ENCODE data around the gene MNAT1.
"Not testable (repeated sequence)": the region's sequence is repeated elsewhere in the genome, so short reads cannot be mapped to it uniquely, and the experiment has no call there.

The MNAT1 gene

GRCh38 chr14:60773558-60773957 lies 39.0 kb downstream of the MNAT1 start:
- TF ChIP-seq, protein P1, sequence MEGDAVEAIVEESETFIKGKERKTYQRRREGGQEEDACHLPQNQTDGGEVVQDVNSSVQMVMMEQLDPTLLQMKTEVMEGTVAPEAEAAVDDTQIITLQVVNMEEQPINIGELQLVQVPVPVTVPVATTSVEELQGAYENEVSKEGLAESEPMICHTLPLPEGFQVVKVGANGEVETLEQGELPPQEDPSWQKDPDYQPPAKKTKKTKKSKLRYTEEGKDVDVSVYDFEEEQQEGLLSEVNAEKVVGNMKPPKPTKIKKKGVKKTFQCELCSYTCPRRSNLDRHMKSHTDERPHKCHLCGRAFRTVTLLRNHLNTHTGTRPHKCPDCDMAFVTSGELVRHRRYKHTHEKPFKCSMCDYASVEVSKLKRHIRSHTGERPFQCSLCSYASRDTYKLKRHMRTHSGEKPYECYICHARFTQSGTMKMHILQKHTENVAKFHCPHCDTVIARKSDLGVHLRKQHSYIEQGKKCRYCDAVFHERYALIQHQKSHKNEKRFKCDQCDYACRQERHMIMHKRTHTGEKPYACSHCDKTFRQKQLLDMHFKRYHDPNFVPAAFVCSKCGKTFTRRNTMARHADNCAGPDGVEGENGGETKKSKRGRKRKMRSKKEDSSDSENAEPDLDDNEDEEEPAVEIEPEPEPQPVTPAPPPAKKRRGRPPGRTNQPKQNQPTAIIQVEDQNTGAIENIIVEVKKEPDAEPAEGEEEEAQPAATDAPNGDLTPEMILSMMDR (IDR thresholded peaks at IDR 0.05; ENCODE audit: extremely low read depth, insufficient read depth, missing control alignments): no peak
- in situ Hi-C loops (cut with MboI; ENCODE audit: low pct_unique_long_range_greater_than_20kb, low sequenced_read_pairs, unreplicated experiment): no loop called here
- no peak for DNase-seq (ENCODE audit: low spot score)

- no peak for DNase-seq (ENCODE audit: low spot score)
- TF ChIP-seq, protein P1 (IDR thresholded peaks at IDR 0.05; ENCODE audit: extremely low read depth, insufficient read depth, missing control alignments): no peak
- in situ Hi-C loops (cut with MboI; ENCODE audit: low pct_unique_long_range_greater_than_20kb, low sequenced_read_pairs, unreplicated experiment): no loop called here
These were observed 40.7 kb downstream of the MNAT1 start for GRCh38 chr14:60775296-60775695.

DNA sequence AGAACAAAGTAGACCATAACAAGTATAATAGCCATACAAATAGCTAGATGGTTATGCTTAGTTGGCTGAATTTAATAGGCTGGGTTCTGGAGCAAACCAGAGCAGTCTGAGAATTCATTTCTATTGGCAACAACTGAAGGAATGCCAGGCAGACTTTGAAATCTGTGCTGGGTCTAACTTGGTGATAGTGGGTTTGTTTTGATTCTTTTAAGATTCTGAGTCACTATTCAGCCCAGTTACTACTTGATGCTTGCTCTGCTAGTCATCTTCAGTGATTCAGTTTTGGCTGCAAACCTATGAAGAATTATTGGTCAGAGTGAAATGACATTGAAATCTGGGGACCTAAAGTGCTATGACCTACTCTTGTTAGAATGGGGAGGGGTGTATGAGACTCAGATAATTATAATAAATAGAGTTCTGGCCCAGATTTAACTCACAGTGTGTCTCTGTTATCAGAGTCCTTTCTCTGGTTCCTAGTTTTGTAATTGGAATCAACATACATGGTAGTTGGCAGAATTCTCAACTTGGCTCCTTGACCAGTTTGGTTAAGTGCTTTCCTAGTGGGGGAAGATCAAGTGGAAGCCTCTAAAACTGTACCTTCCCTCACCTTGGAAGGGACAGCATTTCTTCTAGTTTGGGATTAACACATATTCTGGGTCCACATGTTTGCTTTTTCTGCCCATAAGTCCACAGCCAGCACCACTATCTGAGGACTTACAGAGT lies 43.5 kb downstream of the MNAT1 start:
- TF ChIP-seq, protein P1 (IDR thresholded peaks at IDR 0.05; ENCODE audit: extremely low read depth, insufficient read depth, missing control alignments): no peak
- in situ Hi-C loops (cut with MboI; ENCODE audit: low pct_unique_long_range_greater_than_20kb, low sequenced_read_pairs, unreplicated experiment): no loop called here
- DNase-seq (ENCODE audit: low spot score): no peak

DNA sequence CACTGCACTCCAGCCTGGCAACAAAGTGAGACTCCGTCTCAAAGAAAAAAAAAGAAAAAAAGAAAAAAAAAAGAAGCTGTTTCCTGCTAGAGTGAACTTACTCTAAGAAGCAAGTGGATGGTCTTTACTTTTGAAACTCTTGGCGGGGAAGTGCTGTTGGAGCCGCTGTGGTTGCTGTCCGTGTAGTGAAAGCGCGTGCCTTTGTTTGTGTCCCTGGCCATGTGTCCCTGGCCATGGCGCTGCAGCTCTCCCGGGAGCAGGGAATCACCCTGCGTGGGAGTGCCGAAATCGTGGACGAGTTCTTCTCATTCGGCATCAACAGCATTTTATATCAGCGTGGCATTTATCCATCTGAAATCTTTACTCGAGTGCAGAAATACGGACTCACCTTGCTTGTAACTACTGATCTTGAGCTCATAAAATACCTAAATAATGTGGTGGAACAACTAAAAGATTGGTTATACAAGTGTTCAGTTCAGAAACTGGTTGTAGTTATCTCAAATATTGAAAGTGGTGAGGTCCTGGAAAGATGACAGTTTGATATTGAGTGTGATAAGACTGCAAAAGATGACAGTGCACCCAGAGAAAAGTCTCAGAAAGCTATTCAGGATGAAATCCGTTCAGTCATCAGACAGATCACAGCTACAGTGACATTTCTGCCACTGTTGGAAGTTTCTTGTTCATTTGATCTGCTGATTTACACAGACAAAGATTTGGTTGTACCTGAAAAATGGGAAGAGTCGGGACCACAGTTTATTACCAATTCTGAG lies 45.4 kb downstream of the MNAT1 start:
- DNase-seq (ENCODE audit: low spot score): not testable (repeated sequence)

GRCh38 chr14:60780558-60780957 lies 46.0 kb downstream of the MNAT1 start:
- in situ Hi-C loops (cut with MboI; ENCODE audit: low pct_unique_long_range_greater_than_20kb, low sequenced_read_pairs, unreplicated experiment); DNase-seq (ENCODE audit: low spot score): not testable (repeated sequence)

More for the DNA sequence above, 45.4 kb downstream of the MNAT1 start:
- in situ Hi-C loops (cut with MboI; ENCODE audit: low pct_unique_long_range_greater_than_20kb, low sequenced_read_pairs, unreplicated experiment): not testable (repeated sequence)

- no peak for DNase-seq (ENCODE audit: low spot score)
- TF ChIP-seq, protein P1 (IDR thresholded peaks at IDR 0.05; ENCODE audit: extremely low read depth, insufficient read depth, missing control alignments): no peak
- in situ Hi-C loops (cut with MboI; ENCODE audit: low pct_unique_long_range_greater_than_20kb, low sequenced_read_pairs, unreplicated experiment): no loop called here
These were observed 52.3 kb downstream of the MNAT1 start for GRCh38 chr14:60786905-60787304.

DNA sequence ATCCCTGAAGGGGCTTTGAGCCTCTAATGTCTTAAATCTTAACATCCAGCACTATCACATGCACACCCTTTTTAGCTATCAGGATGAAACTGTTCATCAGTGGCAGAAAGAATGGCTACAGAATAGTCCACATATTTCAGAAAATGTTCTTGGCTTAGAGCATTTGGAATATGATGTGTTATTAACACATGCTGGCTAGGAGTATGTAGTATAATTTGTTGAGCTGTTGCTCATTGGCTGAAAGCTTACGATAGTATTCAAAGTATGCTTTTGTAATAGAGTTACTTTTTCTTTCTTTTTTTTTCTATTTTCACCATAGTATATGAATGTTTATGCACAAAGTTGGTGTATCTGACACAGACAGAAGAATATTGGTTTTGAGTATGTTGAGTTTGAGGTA lies 55.1 kb downstream of the MNAT1 start:
- TF ChIP-seq, protein P1 (IDR thresholded peaks at IDR 0.05; ENCODE audit: extremely low read depth, insufficient read depth, missing control alignments): no peak
- no peak for DNase-seq (ENCODE audit: low spot score)
- in situ Hi-C loops (cut with MboI; ENCODE audit: low pct_unique_long_range_greater_than_20kb, low sequenced_read_pairs, unreplicated experiment): no loop called here
